DND-41 (cell line): ENCODE results near the gene SLC39A11.

Experiments
- ATAC-seq: fragments of 200-7000 bp; cut with Tn5 transposase; 3 replicates; pipeline ENCODE4 v1.9.1; 2021; ENCODE audit warnings: low read depth; ENCODE audit not compliant: insufficient read depth
- DNase-seq: peaks from one replicate; pipeline ENCODE4 v3.0.0-alpha.2; 2020
- H2AFZ ChIP-seq: 2 replicates; pipeline ENCODE4 v1.6.0; 2012; ENCODE audit warnings: low read depth, low read length
- H3K27ac ChIP-seq: 2 replicates; pipeline ENCODE4 v1.5.1; 2012; ENCODE audit warnings: low read length, inconsistent platforms
- H3K27me3 ChIP-seq: fragments of 200-600 bp; sonication (generic); 2 replicates; pipeline ENCODE4 v1.6.0; 2012; ENCODE audit warnings: low read length, mild to moderate bottlenecking, inconsistent platforms; ENCODE audit not compliant: insufficient read depth, poor library complexity
- H3K36me3 ChIP-seq: 2 replicates; pipeline ENCODE4 v1.5.1; 2012; ENCODE audit warnings: low read length, inconsistent platforms; ENCODE audit not compliant: insufficient read depth
- H3K4me1 ChIP-seq: 2 replicates; pipeline ENCODE4 v1.5.1; 2012; ENCODE audit warnings: mild to moderate bottlenecking, low read length; ENCODE audit not compliant: insufficient read depth
- H3K4me2 ChIP-seq: 2 replicates; pipeline ENCODE4 v1.6.0; 2012; ENCODE audit warnings: mild to moderate bottlenecking, moderate library complexity, low read length, inconsistent platforms; ENCODE audit not compliant: insufficient read depth
- H3K4me3 ChIP-seq, 2 experiments: fragments of 200-600 bp in 1 of 2; shearing (Covaris generic) in 1 of 2; 2 replicates each; pipeline ENCODE4 v1.5.1; 2012 to 2016; ENCODE audit warnings: inconsistent platforms in 2 of 2, low read length in 2 of 2, mild to moderate bottlenecking in 2 of 2, low read depth in 1 of 2, moderate library complexity in 1 of 2
- H3K79me2 ChIP-seq: 2 replicates; pipeline ENCODE4 v1.6.0; 2012; ENCODE audit warnings: low read length, inconsistent platforms; ENCODE audit not compliant: insufficient read depth
- H3K9ac ChIP-seq: 2 replicates; pipeline ENCODE4 v1.6.0; 2012; ENCODE audit warnings: low read depth, mild to moderate bottlenecking, inconsistent platforms, low read length, moderate library complexity
- H3K9me3 ChIP-seq: 2 replicates; pipeline ENCODE4 v1.5.1; 2012; ENCODE audit warnings: low read length, moderate library complexity, mild to moderate bottlenecking, inconsistent platforms; ENCODE audit not compliant: insufficient read depth, severe bottlenecking
- H4K20me1 ChIP-seq: 2 replicates; pipeline ENCODE4 v1.6.0; 2012; ENCODE audit warnings: low read length; ENCODE audit not compliant: insufficient read depth
- CTCF ChIP-seq: IDR thresholded peaks from 2 replicates; pipeline ENCODE4 v1.5.1; 2012; ENCODE audit warnings: borderline replicate concordance, low read length, moderate library complexity, mild to moderate bottlenecking; ENCODE audit not compliant: poor library complexity, severe bottlenecking; ENCODE audit errors: extremely low read depth
- EZH2 ChIP-seq: IDR thresholded peaks from 3 replicates; pipeline ENCODE4 v1.6.1; 2012; ENCODE audit warnings: borderline replicate concordance, low read depth, mild to moderate bottlenecking, moderate library complexity, low read length, inconsistent platforms; ENCODE audit not compliant: severe bottlenecking

The SLC39A11 gene

DNA sequence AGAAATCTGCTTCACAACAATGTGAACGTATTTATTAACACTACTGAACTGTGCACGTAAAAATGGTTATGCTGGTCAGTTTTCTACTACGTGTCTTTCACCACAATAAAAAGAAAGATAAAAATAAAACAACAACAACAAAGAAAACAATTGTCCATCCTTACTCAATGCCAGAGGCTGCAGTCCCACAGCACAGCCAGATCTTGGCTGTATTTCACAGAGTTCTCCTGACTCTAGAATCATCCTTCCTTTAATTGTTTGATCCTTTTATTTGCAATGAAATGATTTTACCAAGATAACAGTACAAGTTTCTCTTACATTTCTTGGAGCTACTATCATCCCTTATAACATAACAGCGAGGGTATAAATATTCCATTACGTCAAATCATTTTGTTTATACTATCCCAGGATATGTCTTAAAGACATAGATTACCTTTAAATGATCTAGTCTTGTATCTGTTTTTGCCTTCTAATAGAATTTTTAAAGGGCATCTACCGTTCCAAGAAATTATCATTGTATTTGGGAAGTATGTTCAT, 103.3 kb downstream of the SLC39A11 start:
- no peak for DNase-seq
- Histone ChIP-seq H2AFZ (no peak overlapping the region), H3K79me2 (no peaks in the 10 kb centered on the region)

GRCh38 chr17:72988451-72988850, 104.0 kb downstream of the SLC39A11 start:
- TF ChIP-seq CTCF (no peak), EZH2 (no peak)
- Histone ChIP-seq H3K27ac (no peak overlapping the region), H3K36me3 (no peaks in the 10 kb centered on the region), H4K20me1 (no peaks in the 10 kb centered on the region), H3K27me3 (no peaks in the 10 kb centered on the region), H3K4me1 (no peaks in the 10 kb centered on the region), H3K79me2 (no peaks in the 10 kb centered on the region), H3K4me2 (no peak overlapping the region), H3K9me3 (no peaks in the 10 kb centered on the region), H3K4me3 (no peak overlapping the region), H2AFZ (no peak overlapping the region), H3K9ac (no peak overlapping the region)
- no peak for ATAC-seq
- no peak for DNase-seq

More for the DNA sequence above, 103.3 kb downstream of the SLC39A11 start:
- Histone ChIP-seq H4K20me1 (no peaks in the 10 kb centered on the region), H3K9ac (no peak overlapping the region), H3K9me3 (no peaks in the 10 kb centered on the region), H3K27ac (no peak overlapping the region), H3K4me1 (no peaks in the 10 kb centered on the region), H3K27me3 (no peaks in the 10 kb centered on the region), H3K36me3 (no peaks in the 10 kb centered on the region), H3K4me3 (no peak overlapping the region), H3K4me2 (no peak overlapping the region)
- ATAC-seq = no peak
- TF ChIP-seq EZH2 = no peak
- no peak for TF ChIP-seq CTCF

DNA sequence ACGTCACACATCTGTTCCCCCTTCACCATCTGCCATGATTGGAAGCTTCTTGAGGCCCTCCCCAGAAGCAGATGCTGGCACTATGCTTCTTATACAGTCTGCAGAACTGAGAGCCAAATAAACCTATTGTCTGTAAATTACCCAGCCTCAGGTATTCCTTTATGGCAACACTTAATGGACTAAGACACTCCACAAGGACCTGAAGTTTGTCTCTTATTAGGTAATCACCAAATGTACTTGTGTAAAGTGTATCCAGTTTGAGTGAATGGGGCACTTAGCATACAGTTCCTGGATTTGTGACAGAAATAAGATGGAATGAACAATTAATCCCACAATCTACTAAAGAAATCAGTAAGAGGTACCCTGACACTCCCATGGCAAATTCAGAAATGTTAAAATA, 105.3 kb downstream of the SLC39A11 start:
- TF ChIP-seq EZH2 (no peak), CTCF (no peak)
- Histone ChIP-seq H3K9ac (no peak overlapping the region), H3K27ac (no peak overlapping the region), H3K36me3 (no peaks in the 10 kb centered on the region), H4K20me1 (no peaks in the 10 kb centered on the region), H3K27me3 (no peaks in the 10 kb centered on the region), H3K79me2 (no peaks in the 10 kb centered on the region), H3K9me3 (no peaks in the 10 kb centered on the region), H3K4me2 (no peak overlapping the region), H2AFZ (no peak overlapping the region), H3K4me3 (no peak overlapping the region), H3K4me1 (no peaks in the 10 kb centered on the region)
- DNase-seq (no peak), ATAC-seq (no peak)
